Measurements from ENCODE around the gene TEAD1. TPM values are rescaled to one million over a fixed set of nuclear protein-coding genes. Genes with fewer than 3 reads are reported as not detected.

TEAD1 gene
- total RNA-seq, 1 donor = 176 TPM

DNA sequence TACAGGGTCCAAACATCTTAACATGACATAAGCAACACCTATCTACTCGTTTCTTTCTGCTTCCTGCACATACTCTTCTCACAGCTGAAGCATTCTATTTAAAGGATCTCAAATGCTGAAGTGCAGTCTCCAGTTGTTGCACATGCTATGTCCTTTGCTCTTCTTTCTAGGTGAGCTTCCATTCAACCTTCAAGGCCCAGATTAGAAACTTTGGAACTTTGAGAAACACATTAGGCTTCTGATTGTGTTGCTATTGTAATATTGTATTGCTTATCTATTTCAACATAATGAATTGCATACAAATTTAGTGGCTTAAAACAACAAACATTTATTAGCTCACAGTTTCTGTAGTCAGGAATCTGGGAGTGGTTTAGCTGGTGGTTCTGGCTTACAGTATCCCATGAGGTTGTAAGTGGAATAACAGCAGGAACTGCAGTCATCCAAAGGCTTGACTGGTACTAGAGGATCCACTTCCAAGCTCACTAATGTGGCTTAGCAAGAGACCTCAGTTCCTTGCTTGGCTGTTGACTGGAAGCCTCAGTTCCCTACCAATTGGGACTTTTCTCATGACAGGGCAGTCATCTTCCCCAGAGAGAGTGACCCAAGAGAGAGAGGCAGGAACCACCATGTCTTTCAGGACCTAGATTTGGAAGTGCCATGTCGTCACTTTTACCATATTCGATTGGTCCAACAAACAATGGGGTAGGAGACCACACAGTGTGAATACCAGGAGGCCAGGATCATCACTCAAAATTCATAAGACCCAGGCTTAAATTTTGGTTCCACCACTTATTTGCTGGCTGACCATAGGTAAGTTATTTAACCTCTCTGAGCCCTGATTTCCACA is 307.7 kb downstream of the TEAD1 start:
- Histone ChIP-seq H3K4me3 (ENCODE audit: insufficient read depth, low read length) (no peak overlapping the region), H3K9me3 (ENCODE audit: low read depth, low read length) (no peaks in the 10 kb centered on the region), H3K4me2 (ENCODE audit: insufficient read depth, low read length) (no peak overlapping the region), H3K36me3 (ENCODE audit: insufficient read depth, low read length) (no peaks in the 10 kb centered on the region), H3K27ac (ENCODE audit: low read depth, low read length) (no peak overlapping the region), H3K4me1 (ENCODE audit: insufficient read depth, low read length) (no peaks in the 10 kb centered on the region), H3K27me3 (ENCODE audit: insufficient read depth, low read length) (peaks cover 41% of the 10 kb centered on the region), H3K79me2 (ENCODE audit: insufficient read depth, low read length) (no peaks in the 10 kb centered on the region), H4K20me1 (ENCODE audit: insufficient read depth, low read length) (no peaks in the 10 kb centered on the region), H2AFZ (ENCODE audit: low read length) (no peak overlapping the region)
- DNase-seq (ENCODE audit: insufficient read length, low spot score, missing footprints) = no peak
- peak; percentile 11 for TF ChIP-seq CTCF (IDR thresholded peaks at IDR 0.05; ENCODE audit: extremely low read depth, low read depth, low read length)

- Histone ChIP-seq H3K27me3 (ENCODE audit: insufficient read depth, low read length) (peaks cover 37% of the 10 kb centered on the region), H3K4me2 (ENCODE audit: insufficient read depth, low read length) (no peak overlapping the region), H3K4me3 (ENCODE audit: insufficient read depth, low read length) (no peak overlapping the region), H4K20me1 (ENCODE audit: insufficient read depth, low read length) (no peaks in the 10 kb centered on the region), H3K36me3 (ENCODE audit: insufficient read depth, low read length) (no peaks in the 10 kb centered on the region), H3K9me3 (ENCODE audit: low read depth, low read length) (no peaks in the 10 kb centered on the region), H3K4me1 (ENCODE audit: insufficient read depth, low read length) (no peaks in the 10 kb centered on the region), H3K79me2 (ENCODE audit: insufficient read depth, low read length) (no peaks in the 10 kb centered on the region), H2AFZ (ENCODE audit: low read length) (no peak overlapping the region), H3K27ac (ENCODE audit: low read depth, low read length) (no peak overlapping the region)
- DNase-seq (ENCODE audit: insufficient read length, low spot score, missing footprints) = no peak
- no peak for TF ChIP-seq CTCF (IDR thresholded peaks at IDR 0.05; ENCODE audit: extremely low read depth, low read depth, low read length)
Observed at GRCh38 chr11:12983336-12983735, 309.1 kb downstream of the TEAD1 start.

GRCh38 chr11:12986194-12986898 is 312.1 kb downstream of the TEAD1 start:
- Histone ChIP-seq H3K27me3 (ENCODE audit: insufficient read depth, low read length) (peaks cover 23% of the 10 kb centered on the region), H2AFZ (ENCODE audit: low read length) (no peak overlapping the region)

More at GRCh38 chr11:12986194-12986898, 312.1 kb downstream of the TEAD1 start:
- no peaks in the 10 kb centered on the region for H3K36me3 ChIP-seq (ENCODE audit: insufficient read depth, low read length)
- H3K27ac ChIP-seq (ENCODE audit: low read depth, low read length) = no peak overlapping the region
- H4K20me1 ChIP-seq (ENCODE audit: insufficient read depth, low read length) = no peaks in the 10 kb centered on the region
- TF ChIP-seq CTCF (IDR thresholded peaks at IDR 0.05; ENCODE audit: extremely low read depth, low read depth, low read length) = no peak
- no peaks in the 10 kb centered on the region for H3K9me3 ChIP-seq (ENCODE audit: low read depth, low read length)
- H3K4me3 ChIP-seq (ENCODE audit: insufficient read depth, low read length) = no peak overlapping the region
- H3K4me1 ChIP-seq (ENCODE audit: insufficient read depth, low read length) = no peaks in the 10 kb centered on the region
- DNase-seq (ENCODE audit: insufficient read length, low spot score, missing footprints) = no peak
- no peaks in the 10 kb centered on the region for H3K79me2 ChIP-seq (ENCODE audit: insufficient read depth, low read length)
- no peak overlapping the region for H3K4me2 ChIP-seq (ENCODE audit: insufficient read depth, low read length)
